ENCODE results near the gene GDNF.

DNA sequence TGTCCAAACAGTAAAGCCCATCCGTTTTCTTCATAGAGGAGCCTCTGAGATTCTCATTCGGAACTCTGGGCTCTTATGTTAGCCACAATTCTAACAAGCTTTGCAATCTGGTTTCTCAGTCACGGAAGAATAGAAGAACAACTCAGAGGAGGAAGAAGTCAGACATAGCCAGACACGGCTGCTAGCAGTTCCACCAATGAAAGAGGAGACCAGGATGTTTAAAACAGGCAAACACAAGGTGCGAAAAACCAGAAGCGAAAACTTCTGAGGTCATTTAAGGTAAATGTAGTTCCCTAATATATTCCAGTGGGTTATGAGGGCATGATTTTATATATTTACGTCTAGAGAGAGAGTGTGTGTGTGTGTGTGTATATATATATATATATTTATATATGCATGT lies 34.1 kb upstream of the GDNF start:
- TF ChIP-seq, protein P1, sequence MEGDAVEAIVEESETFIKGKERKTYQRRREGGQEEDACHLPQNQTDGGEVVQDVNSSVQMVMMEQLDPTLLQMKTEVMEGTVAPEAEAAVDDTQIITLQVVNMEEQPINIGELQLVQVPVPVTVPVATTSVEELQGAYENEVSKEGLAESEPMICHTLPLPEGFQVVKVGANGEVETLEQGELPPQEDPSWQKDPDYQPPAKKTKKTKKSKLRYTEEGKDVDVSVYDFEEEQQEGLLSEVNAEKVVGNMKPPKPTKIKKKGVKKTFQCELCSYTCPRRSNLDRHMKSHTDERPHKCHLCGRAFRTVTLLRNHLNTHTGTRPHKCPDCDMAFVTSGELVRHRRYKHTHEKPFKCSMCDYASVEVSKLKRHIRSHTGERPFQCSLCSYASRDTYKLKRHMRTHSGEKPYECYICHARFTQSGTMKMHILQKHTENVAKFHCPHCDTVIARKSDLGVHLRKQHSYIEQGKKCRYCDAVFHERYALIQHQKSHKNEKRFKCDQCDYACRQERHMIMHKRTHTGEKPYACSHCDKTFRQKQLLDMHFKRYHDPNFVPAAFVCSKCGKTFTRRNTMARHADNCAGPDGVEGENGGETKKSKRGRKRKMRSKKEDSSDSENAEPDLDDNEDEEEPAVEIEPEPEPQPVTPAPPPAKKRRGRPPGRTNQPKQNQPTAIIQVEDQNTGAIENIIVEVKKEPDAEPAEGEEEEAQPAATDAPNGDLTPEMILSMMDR (IDR thresholded peaks at IDR 0.05 in 8 of 11, conservative IDR thresholded peaks at IDR 0.05 in 3 of 11): no peak
- TF ChIP-seq POLR2AphosphoS5 (IDR thresholded peaks at IDR 0.05): no peak

Measured in spleen (tissue), 7 donors.